ENCODE data around the gene PAFAH2. TPM values are rescaled to one million over a fixed set of nuclear protein-coding genes. Genes with fewer than 3 reads are reported as not detected.

PAFAH2 gene
- total and polyA plus RNA-seq, 4 experiments from 2014 or later: 10.1 to 20.0 (median 15.3) TPM

GRCh38 chr1:26010825-26011224, 13.0 kb upstream of the PAFAH2 start:
- no peaks in the 10 kb centered on the region for H3K36me3 Mint-ChIP-seq
- peaks cover 0 to 10% of the 10 kb centered on the region in 2 donors for H3K27me3 Mint-ChIP-seq
- intact Hi-C loops (cut with micrococcal nuclease): no loop called here
- Histone ChIP-seq H3K4me1 (ENCODE audit: insufficient read depth, low read length) (no peaks in the 10 kb centered on the region), H3K27ac (ENCODE audit: low read depth, low read length) (no peak overlapping the region), H3K9me3 (ENCODE audit: control insufficient read depth in 1 of 2, low read length in 2 of 2) (no peaks in the 10 kb centered on the region), H3K36me3 (ENCODE audit: insufficient read depth, low read length) (no peaks in the 10 kb centered on the region), H3K27me3 (ENCODE audit: insufficient read depth, low read length) (no peaks in the 10 kb centered on the region), H3K4me3 (ENCODE audit: low read length in 2 of 2) (no peak overlapping the region)
- ChIA-PET CTCF (ENCODE audit: partially characterized antibody) (interaction anchor here (1.2 to 2.4 kb wide), 2 partner anchors 9 to 115 kb away, joined by 4 to 8 read pairs; no protein-coding TSS in a partner anchor), POLR2A (ENCODE audit: partially characterized antibody) (interaction anchor here (0.6 kb wide), 1 partner anchor 135 kb away, joined by 3 read pairs; no protein-coding TSS in a partner anchor)
- H3K4me1 Mint-ChIP-seq: peaks cover 0 to 4% (median 0%) of the 10 kb centered on the region in 4 donors
- no peak overlapping the region for H3K4me3 Mint-ChIP-seq
- H3K27ac Mint-ChIP-seq: no peak overlapping the region
- DNase-seq: no peak
- H3K9me3 Mint-ChIP-seq: no peaks in the 10 kb centered on the region

GRCh38 chr1:26009796-26010447, 12.1 kb upstream of the PAFAH2 start:
- Histone ChIP-seq H3K9me3 (ENCODE audit: control insufficient read depth in 1 of 2, low read length in 2 of 2) (no peaks in the 10 kb centered on the region), H3K27me3 (ENCODE audit: insufficient read depth, low read length) (no peaks in the 10 kb centered on the region), H3K36me3 (ENCODE audit: insufficient read depth, low read length) (no peaks in the 10 kb centered on the region), H3K27ac (ENCODE audit: low read depth, low read length) (no peak overlapping the region), H3K4me3 (ENCODE audit: low read length in 2 of 2) (no peak overlapping the region), H3K4me1 (ENCODE audit: insufficient read depth, low read length) (no peaks in the 10 kb centered on the region)
- H3K36me3 Mint-ChIP-seq: no peaks in the 10 kb centered on the region
- ChIA-PET CTCF (ENCODE audit: partially characterized antibody) (interaction anchor here (1.2 to 2.4 kb wide), 2 partner anchors 8 to 114 kb away, joined by 4 to 8 read pairs; no protein-coding TSS in a partner anchor), POLR2A (ENCODE audit: partially characterized antibody) (no interaction called here)
- H3K4me3 Mint-ChIP-seq: no peak overlapping the region
- H3K27ac Mint-ChIP-seq: no peak overlapping the region
- intact Hi-C loops (cut with micrococcal nuclease): no loop called here
- H3K9me3 Mint-ChIP-seq: no peaks in the 10 kb centered on the region
- DNase-seq: no peak
- peaks cover 0 to 4% (median 0%) of the 10 kb centered on the region in 4 donors for H3K4me1 Mint-ChIP-seq
- H3K27me3 Mint-ChIP-seq: peaks cover 0 to 11% of the 10 kb centered on the region in 2 donors

GRCh38 chr1:26006710-26007109, 8.8 kb upstream of the PAFAH2 start:
- POLR2A ChIA-PET (ENCODE audit: partially characterized antibody): no interaction called here
- DNase-seq: no peak
- no peak overlapping the region for H3K4me3 Mint-ChIP-seq
- no peaks in the 10 kb centered on the region for H3K9me3 Mint-ChIP-seq
- Histone ChIP-seq H3K27me3 (ENCODE audit: insufficient read depth, low read length) (no peaks in the 10 kb centered on the region), H3K36me3 (ENCODE audit: insufficient read depth, low read length) (no peaks in the 10 kb centered on the region), H3K4me3 (ENCODE audit: low read length in 2 of 2) (no peak overlapping the region), H3K27ac (ENCODE audit: low read depth, low read length) (no peak overlapping the region), H3K9me3 (ENCODE audit: control insufficient read depth in 1 of 2, low read length in 2 of 2) (no peaks in the 10 kb centered on the region), H3K4me1 (ENCODE audit: insufficient read depth, low read length) (no peaks in the 10 kb centered on the region)
- intact Hi-C loops (cut with micrococcal nuclease): no loop called here
- H3K36me3 Mint-ChIP-seq: no peaks in the 10 kb centered on the region
- H3K27ac Mint-ChIP-seq: peak overlapping the region in 1 of 7 donors; percentile 48
- CTCF ChIA-PET (ENCODE audit: partially characterized antibody): no interaction called here
- peaks cover 0 to 14% of the 10 kb centered on the region in 2 donors for H3K27me3 Mint-ChIP-seq
- H3K4me1 Mint-ChIP-seq: peaks cover 0 to 4% (median 0%) of the 10 kb centered on the region in 4 donors

- H3K27me3 ChIP-seq (ENCODE audit: insufficient read depth, low read length): no peaks in the 10 kb centered on the region
- H3K27ac ChIP-seq (ENCODE audit: low read depth, low read length): no peak overlapping the region
- ChIA-PET POLR2A (ENCODE audit: partially characterized antibody) (no interaction called here), CTCF (ENCODE audit: partially characterized antibody) (interaction anchor here (12.9 kb wide), 1 partner anchor 109 kb away, joined by 583 read pairs; no protein-coding TSS in a partner anchor)
- Mint-ChIP-seq H3K4me1 (peaks cover 0 to 4% (median 0%) of the 10 kb centered on the region in 4 donors), H3K27ac (no peak overlapping the region), H3K27me3 (peaks cover 0 to 9% of the 10 kb centered on the region in 2 donors), H3K36me3 (no peaks in the 10 kb centered on the region), H3K9me3 (no peaks in the 10 kb centered on the region), H3K4me3 (no peak overlapping the region)
- no peak for DNase-seq
- no peaks in the 10 kb centered on the region for H3K9me3 ChIP-seq (ENCODE audit: control insufficient read depth in 1 of 2, low read length in 2 of 2)
- no peak overlapping the region for H3K4me3 ChIP-seq (ENCODE audit: low read length in 2 of 2)
- no peaks in the 10 kb centered on the region for H3K4me1 ChIP-seq (ENCODE audit: insufficient read depth, low read length)
- intact Hi-C loops (cut with micrococcal nuclease): no loop called here
- H3K36me3 ChIP-seq (ENCODE audit: insufficient read depth, low read length): no peaks in the 10 kb centered on the region
These were observed 7.7 kb upstream of the PAFAH2 start for GRCh38 chr1:26005434-26006105.

GRCh38 chr1:26003756-26004155, 5.9 kb upstream of the PAFAH2 start:
- H3K9me3 Mint-ChIP-seq: no peaks in the 10 kb centered on the region
- DNase-seq: no peak
- ChIA-PET CTCF (ENCODE audit: partially characterized antibody) (interaction anchor here (1.0 to 12.9 kb wide), 3 partner anchors 13 to 107 kb away, joined by 3 to 583 read pairs (median 3); no protein-coding TSS in a partner anchor), POLR2A (ENCODE audit: partially characterized antibody) (no interaction called here)
- Histone ChIP-seq H3K4me3 (ENCODE audit: low read length in 2 of 2) (no peak overlapping the region), H3K36me3 (ENCODE audit: insufficient read depth, low read length) (no peaks in the 10 kb centered on the region), H3K27ac (ENCODE audit: low read depth, low read length) (no peak overlapping the region), H3K9me3 (ENCODE audit: control insufficient read depth in 1 of 2, low read length in 2 of 2) (no peaks in the 10 kb centered on the region), H3K27me3 (ENCODE audit: insufficient read depth, low read length) (no peaks in the 10 kb centered on the region), H3K4me1 (ENCODE audit: insufficient read depth, low read length) (peaks cover under 1% of the 10 kb centered on the region)
- intact Hi-C loops (cut with micrococcal nuclease): no loop called here
- H3K36me3 Mint-ChIP-seq: no peaks in the 10 kb centered on the region
- peaks cover 0 to 8% of the 10 kb centered on the region in 2 donors for H3K27me3 Mint-ChIP-seq
- no peak overlapping the region for H3K27ac Mint-ChIP-seq
- H3K4me3 Mint-ChIP-seq: no peak overlapping the region
- H3K4me1 Mint-ChIP-seq: peaks cover 0 to 1% (median under 1%) of the 10 kb centered on the region in 4 donors

GRCh38 chr1:26003262-26003661, 5.4 kb upstream of the PAFAH2 start:
- intact Hi-C loops (cut with micrococcal nuclease): no loop called here
- ChIA-PET CTCF (ENCODE audit: partially characterized antibody) (interaction anchor here (1.0 to 12.9 kb wide), 3 partner anchors 13 to 107 kb away, joined by 3 to 583 read pairs (median 3); no protein-coding TSS in a partner anchor), POLR2A (ENCODE audit: partially characterized antibody) (no interaction called here)
- H3K27ac ChIP-seq (ENCODE audit: low read depth, low read length): no peak overlapping the region
- no peak overlapping the region for H3K4me3 ChIP-seq (ENCODE audit: low read length in 2 of 2)
- H3K4me1 Mint-ChIP-seq: peaks cover under 1 to 6% (median 5%) of the 10 kb centered on the region in 4 donors
- H3K4me1 ChIP-seq (ENCODE audit: insufficient read depth, low read length): peaks cover 5% of the 10 kb centered on the region
- no peak overlapping the region for H3K27ac Mint-ChIP-seq
- DNase-seq: no peak
- H3K4me3 Mint-ChIP-seq: no peak overlapping the region
- H3K27me3 ChIP-seq (ENCODE audit: insufficient read depth, low read length): no peaks in the 10 kb centered on the region
- peaks cover 0 to 8% of the 10 kb centered on the region in 2 donors for H3K27me3 Mint-ChIP-seq
- H3K9me3 ChIP-seq (ENCODE audit: control insufficient read depth in 1 of 2, low read length in 2 of 2): no peaks in the 10 kb centered on the region
- no peaks in the 10 kb centered on the region for H3K36me3 Mint-ChIP-seq
- H3K36me3 ChIP-seq (ENCODE audit: insufficient read depth, low read length): no peaks in the 10 kb centered on the region
- H3K9me3 Mint-ChIP-seq: no peaks in the 10 kb centered on the region

Data from CD4-positive, alpha-beta memory T cell (primary cell).